Activated naive CD8-positive, alpha-beta T cell (primary cell): ENCODE data around the gene SEC23A.

Source experiments
- H3K27ac Mint-ChIP-seq: one replicate; pipeline ENCODE4 v1.8.0; 2021; ENCODE audit warnings: mixed read lengths
- H3K27me3 Mint-ChIP-seq: one replicate; pipeline ENCODE4 v1.8.0; 2021; ENCODE audit warnings: mixed read lengths
- H3K36me3 Mint-ChIP-seq: one replicate; pipeline ENCODE4 v1.8.0; 2021; ENCODE audit warnings: mixed read lengths
- H3K4me1 Mint-ChIP-seq: one replicate; pipeline ENCODE4 v1.8.0; 2021; ENCODE audit warnings: low read depth, mixed read lengths
- H3K4me3 Mint-ChIP-seq: one replicate; pipeline ENCODE4 v1.8.0; 2021; ENCODE audit warnings: mild to moderate bottlenecking, mixed read lengths
- H3K9me3 Mint-ChIP-seq: one replicate; pipeline ENCODE4 v1.8.0; 2021; ENCODE audit warnings: low read depth, mixed read lengths

The SEC23A gene

GRCh38 chr14:38993981-38994380 is 109.1 kb downstream of the SEC23A start:
- peaks cover 2% of the 10 kb centered on the region for H3K27me3 Mint-ChIP-seq
- no peak overlapping the region for H3K27ac Mint-ChIP-seq
- H3K4me1 Mint-ChIP-seq = peaks cover 8% of the 10 kb centered on the region
- H3K9me3 Mint-ChIP-seq = no peaks in the 10 kb centered on the region
- no peak overlapping the region for H3K4me3 Mint-ChIP-seq
- no peaks in the 10 kb centered on the region for H3K36me3 Mint-ChIP-seq

- no peak overlapping the region for H3K27ac Mint-ChIP-seq
- no peak overlapping the region for H3K4me3 Mint-ChIP-seq
- H3K4me1 Mint-ChIP-seq = peaks cover 10% of the 10 kb centered on the region
- H3K36me3 Mint-ChIP-seq = no peaks in the 10 kb centered on the region
- H3K27me3 Mint-ChIP-seq = peaks cover 2% of the 10 kb centered on the region
- no peaks in the 10 kb centered on the region for H3K9me3 Mint-ChIP-seq
Observed at GRCh38 chr14:38992067-38992844, 110.8 kb downstream of the SEC23A start.

GRCh38 chr14:38991299-38991698 is 111.7 kb downstream of the SEC23A start:
- H3K9me3 Mint-ChIP-seq = no peaks in the 10 kb centered on the region
- H3K4me3 Mint-ChIP-seq = no peak overlapping the region
- H3K27ac Mint-ChIP-seq = no peak overlapping the region
- H3K4me1 Mint-ChIP-seq = peaks cover 10% of the 10 kb centered on the region
- H3K36me3 Mint-ChIP-seq = no peaks in the 10 kb centered on the region
- H3K27me3 Mint-ChIP-seq = peaks cover 2% of the 10 kb centered on the region

DNA sequence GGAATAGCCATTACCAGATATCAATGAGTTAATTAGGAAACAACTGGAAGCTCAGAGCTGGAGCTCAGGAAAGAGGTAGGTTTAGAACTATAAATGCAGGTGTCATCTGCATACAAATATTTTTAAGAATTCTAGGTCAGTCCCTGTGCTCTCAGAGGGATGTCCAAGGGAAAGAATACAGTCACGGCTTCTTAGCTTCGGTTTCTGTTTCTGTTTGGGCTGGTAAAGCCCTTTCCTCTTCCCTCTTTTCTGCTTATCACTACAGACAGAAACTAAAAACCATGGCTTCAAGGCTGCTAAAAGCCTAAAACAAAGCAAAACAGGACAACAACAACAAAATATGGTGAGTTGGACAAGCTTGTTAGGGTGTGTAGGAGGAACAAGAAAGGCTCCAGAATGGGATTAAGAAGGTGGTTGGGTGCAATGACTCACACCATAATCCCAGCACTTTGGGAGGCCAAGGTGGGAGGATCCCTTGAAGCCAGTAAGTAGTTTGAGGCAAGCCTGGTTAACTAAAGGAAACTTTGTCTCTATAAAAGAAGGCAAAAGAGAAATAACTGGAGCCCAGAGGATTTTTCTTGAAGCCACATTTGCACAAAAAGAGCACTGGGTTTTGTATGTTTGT is 113.0 kb downstream of the SEC23A start:
- H3K4me1 Mint-ChIP-seq = peaks cover 10% of the 10 kb centered on the region
- no peak overlapping the region for H3K4me3 Mint-ChIP-seq
- no peaks in the 10 kb centered on the region for H3K36me3 Mint-ChIP-seq
- H3K9me3 Mint-ChIP-seq = no peaks in the 10 kb centered on the region
- no peaks in the 10 kb centered on the region for H3K27me3 Mint-ChIP-seq
- no peak overlapping the region for H3K27ac Mint-ChIP-seq

DNA sequence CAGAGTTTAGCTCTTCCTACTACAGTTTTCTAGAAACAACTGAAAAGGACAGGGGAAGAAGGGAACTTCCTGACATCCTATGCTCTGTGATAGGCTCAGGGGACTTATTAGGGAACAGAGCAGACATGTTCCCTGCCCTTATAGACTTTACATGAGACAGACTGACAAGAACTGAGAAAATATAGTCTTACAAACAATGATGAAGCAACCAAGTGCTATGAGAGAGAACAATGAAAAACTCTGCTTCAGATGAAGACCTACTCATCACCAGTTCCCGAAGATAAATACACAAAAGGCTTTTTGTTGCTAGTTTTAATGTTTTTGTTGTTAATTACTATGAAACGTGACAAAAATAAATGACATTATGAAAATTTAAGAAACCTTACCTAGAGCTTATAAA is 115.3 kb downstream of the SEC23A start:
- Mint-ChIP-seq H3K27me3 (peaks cover 1% of the 10 kb centered on the region), H3K4me1 (peaks cover 10% of the 10 kb centered on the region), H3K36me3 (no peaks in the 10 kb centered on the region), H3K4me3 (no peak overlapping the region), H3K27ac (no peak overlapping the region), H3K9me3 (no peaks in the 10 kb centered on the region)

DNA sequence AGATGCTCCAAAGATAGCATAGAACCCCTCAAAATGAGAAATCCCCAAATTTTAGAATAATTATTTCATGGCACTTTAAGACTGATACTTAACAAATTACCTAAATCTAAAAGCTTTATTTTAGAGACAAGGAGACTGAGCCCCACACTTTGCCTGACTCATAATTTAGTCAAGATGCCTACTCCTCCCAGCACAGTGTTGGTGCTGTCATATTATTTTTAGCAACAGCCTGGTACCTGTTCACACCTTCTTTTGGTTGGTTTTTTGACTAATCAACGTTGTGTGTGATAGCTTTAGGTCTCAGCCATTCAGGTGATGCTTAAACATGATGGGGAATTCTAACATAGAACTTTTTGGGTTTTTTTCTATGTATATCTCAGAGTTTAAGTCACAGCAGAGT is 120.2 kb downstream of the SEC23A start:
- no peak overlapping the region for H3K4me3 Mint-ChIP-seq
- H3K4me1 Mint-ChIP-seq = peaks cover 2% of the 10 kb centered on the region
- peaks cover 12% of the 10 kb centered on the region for H3K27me3 Mint-ChIP-seq
- H3K27ac Mint-ChIP-seq = no peak overlapping the region
- H3K36me3 Mint-ChIP-seq = peaks cover 4% of the 10 kb centered on the region
- H3K9me3 Mint-ChIP-seq = peaks cover 8% of the 10 kb centered on the region

- no peak overlapping the region for H3K27ac Mint-ChIP-seq
- peaks cover 4% of the 10 kb centered on the region for H3K36me3 Mint-ChIP-seq
Observed at GRCh38 chr14:38982278-38982677, 120.8 kb downstream of the SEC23A start.

More at GRCh38 chr14:38982278-38982677, 120.8 kb downstream of the SEC23A start:
- Mint-ChIP-seq H3K4me1 (no peaks in the 10 kb centered on the region), H3K27me3 (peaks cover 12% of the 10 kb centered on the region), H3K4me3 (no peak overlapping the region), H3K9me3 (peaks cover 8% of the 10 kb centered on the region)
